Skin epidermis (tissue), 12 donors: ENCODE results near the gene LRCH4.

Experiments used
- H3K27ac ChIP-seq, 21 experiments: fragments of 200-600 bp; sonication (generic) in 11 of 21; one replicate each; pipeline ENCODE4 v1.5.0; 2020; ENCODE audit warnings: mild to moderate bottlenecking in 3 of 21, inconsistent platforms in 2 of 21, moderate library complexity in 2 of 21
- H3K4me3 ChIP-seq, 7 experiments: fragments of 200-600 bp; sonication (generic) in 2 of 7; one replicate each; pipeline ENCODE4 v1.5.0; 2020; ENCODE audit warnings: inconsistent platforms in 2 of 7, mild to moderate bottlenecking in 2 of 7, moderate library complexity in 1 of 7

The LRCH4 gene

GRCh38 chr7:100585511-100586265 lies at the start of gene LRCH4:
TSS of gene LRCH4 (minus strand) at chr7:100586129. CDS start at chr7:100586100, 29 bp downstream.
- Histone ChIP-seq H3K27ac (peak within 1 kb of the TSS; percentile 86 to 99 (median 95)), H3K4me3 (peak within 1 kb of the TSS; percentile 79 to 100 (median 84))

- peak overlapping the region; percentile 38 to 57 (median 47) for H3K4me3 ChIP-seq
- H3K27ac ChIP-seq: peak overlapping the region in 13 of 21 experiments; percentile 8 to 73 (median 53)
Measured at GRCh38 chr7:100632951-100633717, 47.2 kb upstream of the LRCH4 start.

- no peak overlapping the region for H3K27ac ChIP-seq
- no peak overlapping the region for H3K4me3 ChIP-seq
Measured at GRCh38 chr7:100630066-100630465, 44.1 kb upstream of the LRCH4 start.

- no peak overlapping the region for H3K4me3 ChIP-seq
- H3K27ac ChIP-seq: no peak overlapping the region
Measured at GRCh38 chr7:100629117-100629716, 43.3 kb upstream of the LRCH4 start.

- Histone ChIP-seq H3K4me3 (no peak overlapping the region), H3K27ac (peak overlapping the region in 6 of 21 experiments; percentile 46 to 79 (median 76))
Measured at GRCh38 chr7:100627238-100627549, 41.3 kb upstream of the LRCH4 start.

GRCh38 chr7:100626530-100627237 lies 40.8 kb upstream of the LRCH4 start:
- Histone ChIP-seq H3K4me3 (peak overlapping the region; percentile 3 to 28 (median 17)), H3K27ac (peak overlapping the region in 12 of 21 experiments; percentile 26 to 79 (median 71))

- Histone ChIP-seq H3K27ac (peak overlapping the region in 1 of 21 experiments; percentile 79), H3K4me3 (peak overlapping the region in 5 of 7 experiments; percentile 3 to 28 (median 17))
Measured at GRCh38 chr7:100626055-100626454, 40.1 kb upstream of the LRCH4 start.

GRCh38 chr7:100623951-100624824 lies 38.3 kb upstream of the LRCH4 start:
- Histone ChIP-seq H3K4me3 (no peak overlapping the region), H3K27ac (no peak overlapping the region)

- Histone ChIP-seq H3K27ac (no peak overlapping the region), H3K4me3 (no peak overlapping the region)
Measured at GRCh38 chr7:100621554-100621953, 35.6 kb upstream of the LRCH4 start.

- Histone ChIP-seq H3K4me3 (no peak overlapping the region), H3K27ac (no peak overlapping the region)
Measured at GRCh38 chr7:100620804-100621203, 34.9 kb upstream of the LRCH4 start.

GRCh38 chr7:100620239-100620638 lies 34.3 kb upstream of the LRCH4 start:
- no peak overlapping the region for H3K4me3 ChIP-seq
- H3K27ac ChIP-seq: no peak overlapping the region

- Histone ChIP-seq H3K27ac (no peak overlapping the region), H3K4me3 (no peak overlapping the region)
Measured at GRCh38 chr7:100614308-100614861, 28.5 kb upstream of the LRCH4 start.

- peak overlapping the region in 5 of 7 experiments; percentile 57 to 80 (median 68) for H3K4me3 ChIP-seq
- peak overlapping the region in 7 of 21 experiments; percentile 4 to 94 (median 89) for H3K27ac ChIP-seq
Measured at GRCh38 chr7:100613412-100614175, 27.7 kb upstream of the LRCH4 start.

GRCh38 chr7:100612730-100613390 lies 26.9 kb upstream of the LRCH4 start:
- peak overlapping the region; percentile 57 to 80 (median 69) for H3K4me3 ChIP-seq
- peak overlapping the region; percentile 50 to 97 (median 90) for H3K27ac ChIP-seq

GRCh38 chr7:100611983-100612729 lies 26.2 kb upstream of the LRCH4 start, which contains the start of gene MOSPD3:
TSS of gene MOSPD3 (plus strand) at chr7:100612540. CDS start at chr7:100612792, 252 bp downstream.
- Histone ChIP-seq H3K4me3 (peak within 1 kb of the TSS; percentile 57 to 80 (median 69)), H3K27ac (peak within 1 kb of the TSS; percentile 50 to 97 (median 90))

- Histone ChIP-seq H3K27ac (no peak overlapping the region), H3K4me3 (no peak overlapping the region)
Measured at GRCh38 chr7:100609958-100610357, 24.0 kb upstream of the LRCH4 start.
